Transverse colon (tissue), 4 donors: ENCODE measurements around the gene COMMD2. TPM values are rescaled to one million over a fixed set of nuclear protein-coding genes. Genes with fewer than 3 reads are reported as not detected.

Source experiments
- DNase-seq: peaks from one replicate; pipeline ENCODE4 v3.0.0-alpha.2; 2019
- H3K27ac ChIP-seq, 4 donors: fragments of 200-600 bp; sonication (generic); 2 replicates each; pipeline ENCODE4 v1.5.1; 2016 to 2018; ENCODE audit warnings: inconsistent platforms in 4 of 4
- H3K27me3 ChIP-seq: fragments of 200-600 bp; sonication (generic); 2 replicates; pipeline ENCODE4 v1.5.1; 2017; ENCODE audit warnings: inconsistent platforms
- H3K36me3 ChIP-seq, 4 donors: fragments of 200-600 bp; sonication (generic); 2 replicates each; pipeline ENCODE4 v1.5.1; 2017 to 2019; ENCODE audit warnings: inconsistent platforms in 4 of 4
- H3K4me1 ChIP-seq, 4 donors: fragments of 200-600 bp; sonication (generic); 2 replicates each; pipeline ENCODE4 v1.5.1; 2017 to 2020; ENCODE audit warnings: inconsistent platforms in 4 of 4
- H3K4me3 ChIP-seq, 4 donors: fragments of 200-600 bp; sonication (generic); 1 replicate in 1 of 4; 2 replicates in 3 of 4; pipeline versions ENCODE4 v1.5.1 to v1.6.1; 2017 to 2019; ENCODE audit warnings: inconsistent platforms in 4 of 4
- H3K9me3 ChIP-seq, 2 donors: fragments of 200-600 bp; sonication (generic); 2 replicates each; pipeline ENCODE4 v1.5.1; 2017 to 2019; ENCODE audit warnings: inconsistent platforms in 2 of 2
- EP300 ChIP-seq: sonication (generic); formaldehyde crosslinking; IDR thresholded peaks from one replicate; pipeline ENCODE4 v1.6.1; 2017; ENCODE audit warnings: antibody characterized with exemption, low read depth
- POLR2A ChIP-seq: fragments of 450-650 bp; IDR thresholded peaks from one replicate; pipeline ENCODE4 v1.6.1; 2016; ENCODE audit warnings: antibody characterized with exemption, mild to moderate bottlenecking, moderate library complexity
- POLR2AphosphoS5 ChIP-seq, 3 donors: sonication (generic); formaldehyde crosslinking; IDR thresholded peaks; one replicate each; pipeline ENCODE4 v1.6.1; 2016; ENCODE audit warnings: antibody characterized with exemption in 3 of 3
- WGBS, 2 donors: methylation state at CpG; one replicate each; pipeline ENCODE4 v1.1.5; 2018; ENCODE audit warnings: low coverage in 1 of 2; 5-methylcytosine and 5-hydroxymethylcytosine counted together
- in situ Hi-C, 4 donors: fragments of 200-750 bp; cut with MboI; loops; one replicate each; pipeline versions ENCODE4 v1.15.0 to v1.15.1; 2017; ENCODE audit warnings: low sequenced_read_pairs in 3 of 4, low pct_ligation_motif_present in 1 of 4, low pct_unique_long_range_greater_than_20kb in 1 of 4
- intact Hi-C: fragments of 100-400 bp; cut with DNase I; formaldehyde crosslinking; loops from one replicate; pipeline ENCODE4 v1.15.1; 2023; ENCODE audit warnings: low total_unique reads
- total RNA-seq, 4 donors: library from RNA; depleted of rRNA; stranded (reverse); fragments of >200 nt; gene quantifications; one replicate each; pipeline ENCODE4 v1.1.0, GENCODE V29; 2016
- TF ChIP-seq, protein P1 (sequence below), 5 experiments: fragments of 200-600 bp in 3 of 5; fragments of 450-650 bp in 2 of 5; sonication (generic) in 3 of 5; IDR thresholded peaks; 1 replicate in 2 of 5; 2 replicates in 3 of 5; pipeline ENCODE4 v1.5.1; 2016 to 2017; ENCODE audit warnings: antibody characterized with exemption in 5 of 5, inconsistent platforms in 3 of 5, mild to moderate bottlenecking in 2 of 5, moderate library complexity in 1 of 5

The COMMD2 gene
- total RNA-seq, 4 donors from 2014 or later, result 11.3 to 20.2 (median 16.1) TPM

DNA sequence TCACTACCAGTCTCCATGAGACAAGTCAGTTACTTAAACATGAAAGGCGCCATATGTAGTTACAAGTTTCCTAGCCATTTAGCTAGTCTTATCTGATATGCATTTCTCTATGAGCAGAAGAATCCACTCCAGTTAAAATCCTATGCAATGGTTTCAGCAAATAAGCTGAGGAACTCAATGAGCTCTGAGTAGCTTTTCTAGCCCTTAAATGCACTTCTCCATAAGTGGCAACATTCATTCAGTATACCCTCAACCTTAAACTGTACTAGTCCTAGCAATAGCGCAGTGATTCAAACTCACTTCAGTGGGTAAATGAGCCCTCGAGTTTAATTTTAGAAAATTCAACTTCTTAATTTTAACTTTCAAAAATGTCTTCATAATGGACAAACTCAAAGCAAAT, 7.7 kb downstream of the COMMD2 start:
- no peak for DNase-seq
- no peaks in the 10 kb centered on the region for H3K9me3 ChIP-seq
- in situ Hi-C loops, result no loop called here
- intact Hi-C loops, result no loop called here
- H3K27me3 ChIP-seq, result no peaks in the 10 kb centered on the region
- WGBS, 2 donors, result 97 to 99% methylated on average over 3 of the region's 3 CpGs
- TF ChIP-seq POLR2A (no peak), EP300 (no peak), POLR2AphosphoS5 (IDR thresholded peaks at IDR 0.05) (no peak)
- TF ChIP-seq, protein P1, sequence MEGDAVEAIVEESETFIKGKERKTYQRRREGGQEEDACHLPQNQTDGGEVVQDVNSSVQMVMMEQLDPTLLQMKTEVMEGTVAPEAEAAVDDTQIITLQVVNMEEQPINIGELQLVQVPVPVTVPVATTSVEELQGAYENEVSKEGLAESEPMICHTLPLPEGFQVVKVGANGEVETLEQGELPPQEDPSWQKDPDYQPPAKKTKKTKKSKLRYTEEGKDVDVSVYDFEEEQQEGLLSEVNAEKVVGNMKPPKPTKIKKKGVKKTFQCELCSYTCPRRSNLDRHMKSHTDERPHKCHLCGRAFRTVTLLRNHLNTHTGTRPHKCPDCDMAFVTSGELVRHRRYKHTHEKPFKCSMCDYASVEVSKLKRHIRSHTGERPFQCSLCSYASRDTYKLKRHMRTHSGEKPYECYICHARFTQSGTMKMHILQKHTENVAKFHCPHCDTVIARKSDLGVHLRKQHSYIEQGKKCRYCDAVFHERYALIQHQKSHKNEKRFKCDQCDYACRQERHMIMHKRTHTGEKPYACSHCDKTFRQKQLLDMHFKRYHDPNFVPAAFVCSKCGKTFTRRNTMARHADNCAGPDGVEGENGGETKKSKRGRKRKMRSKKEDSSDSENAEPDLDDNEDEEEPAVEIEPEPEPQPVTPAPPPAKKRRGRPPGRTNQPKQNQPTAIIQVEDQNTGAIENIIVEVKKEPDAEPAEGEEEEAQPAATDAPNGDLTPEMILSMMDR (IDR thresholded peaks at IDR 0.05), result no peak
- no peak overlapping the region for H3K4me3 ChIP-seq
- peaks cover 0 to 42% (median 14%) of the 10 kb centered on the region in 4 donors for H3K36me3 ChIP-seq
- H3K27ac ChIP-seq, result no peak overlapping the region
- H3K4me1 ChIP-seq, result no peaks in the 10 kb centered on the region

DNA sequence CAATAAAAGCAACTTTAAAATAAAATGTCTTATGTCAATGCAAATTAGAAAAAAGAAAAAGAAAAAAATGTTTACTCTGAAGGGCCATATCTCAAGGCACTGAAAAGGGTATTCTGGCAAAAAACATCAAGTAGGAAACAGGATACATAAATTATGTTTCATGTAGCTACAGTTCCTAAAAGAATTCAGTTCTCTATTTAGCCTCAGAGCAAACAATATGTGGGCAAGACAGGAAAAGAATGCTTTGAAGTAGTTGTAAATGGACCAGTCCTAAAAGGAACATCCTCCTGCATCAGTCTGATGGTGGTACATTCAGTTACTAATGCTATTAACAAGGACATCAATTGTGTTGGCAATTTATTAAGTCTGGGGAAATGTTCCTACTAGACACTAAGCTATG, 8.1 kb downstream of the COMMD2 start:
- Histone ChIP-seq H3K27ac (no peak overlapping the region), H3K9me3 (no peaks in the 10 kb centered on the region), H3K36me3 (peaks cover 0 to 45% (median 14%) of the 10 kb centered on the region in 4 donors), H3K27me3 (no peaks in the 10 kb centered on the region), H3K4me3 (no peak overlapping the region), H3K4me1 (no peaks in the 10 kb centered on the region)
- no peak for TF ChIP-seq POLR2A
- no peak for TF ChIP-seq POLR2AphosphoS5 (IDR thresholded peaks at IDR 0.05)
- TF ChIP-seq, protein P1 (IDR thresholded peaks at IDR 0.05), result no peak
- TF ChIP-seq EP300, result no peak
- no peak for DNase-seq
- in situ Hi-C loops (no loop called here), intact Hi-C loops (no loop called here)

DNA sequence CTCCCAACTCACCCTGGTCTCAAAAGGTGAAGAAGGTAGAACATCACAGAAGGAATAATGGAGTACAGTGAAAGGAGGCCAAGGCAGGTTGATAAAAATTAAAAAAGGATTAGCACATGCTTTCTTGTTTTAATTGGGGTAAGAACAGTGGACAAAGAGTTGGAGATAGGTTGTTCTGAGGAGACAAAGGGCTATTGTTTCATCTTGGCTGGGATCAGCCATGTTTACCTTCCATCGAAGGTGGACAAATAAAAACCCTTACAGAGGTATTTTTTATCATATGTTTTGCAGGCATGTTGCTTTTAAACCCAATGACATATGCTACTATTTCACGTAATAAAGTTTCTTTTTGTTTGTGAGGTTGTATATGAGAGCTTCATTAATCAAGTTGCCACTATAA, 12.9 kb downstream of the COMMD2 start:
- Histone ChIP-seq H3K27me3 (no peaks in the 10 kb centered on the region), H3K4me1 (no peaks in the 10 kb centered on the region), H3K36me3 (peaks cover 0 to 33% (median 11%) of the 10 kb centered on the region in 4 donors), H3K27ac (no peak overlapping the region), H3K9me3 (no peaks in the 10 kb centered on the region), H3K4me3 (no peak overlapping the region)
- DNase-seq, result no peak
- intact Hi-C loops, result no loop called here
- in situ Hi-C loops, result no loop called here
- 62 to 69% methylated on average over 2 of the region's 2 CpGs for WGBS, 2 donors
- TF ChIP-seq EP300 (no peak), POLR2A (no peak), POLR2AphosphoS5 (IDR thresholded peaks at IDR 0.05) (no peak)
- TF ChIP-seq, protein P1 (IDR thresholded peaks at IDR 0.05), result no peak

DNA sequence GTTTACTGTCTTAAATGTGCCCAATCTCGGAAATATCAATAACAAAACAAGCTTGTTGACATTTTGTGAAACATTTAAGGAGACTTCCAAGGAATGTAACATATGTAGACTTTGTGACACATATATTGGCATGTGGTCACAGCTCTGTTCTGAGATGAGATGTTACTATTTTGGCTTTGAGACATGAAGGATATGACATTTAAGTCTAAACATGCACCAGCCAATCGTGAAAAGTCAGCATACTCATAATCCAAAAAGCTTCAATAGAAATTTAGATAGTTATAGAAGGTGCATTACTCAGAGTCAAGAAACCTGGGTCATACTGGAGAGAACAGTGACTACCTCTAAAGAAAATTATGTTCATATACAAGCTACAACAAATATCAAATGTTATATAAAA, 13.4 kb downstream of the COMMD2 start:
- 74% methylated on average over 2 of the region's 2 CpGs for WGBS, 2 donors
- in situ Hi-C loops, result no loop called here
- TF ChIP-seq POLR2AphosphoS5 (IDR thresholded peaks at IDR 0.05), result no peak
- no peak for TF ChIP-seq POLR2A
- TF ChIP-seq, protein P1 (IDR thresholded peaks at IDR 0.05), result no peak
- intact Hi-C loops, result no loop called here
- Histone ChIP-seq H3K4me1 (no peaks in the 10 kb centered on the region), H3K27ac (no peak overlapping the region), H3K27me3 (no peaks in the 10 kb centered on the region), H3K36me3 (peaks cover 0 to 33% (median 11%) of the 10 kb centered on the region in 4 donors), H3K4me3 (no peak overlapping the region), H3K9me3 (no peaks in the 10 kb centered on the region)
- no peak for DNase-seq
